SK-N-SH treated with all-trans-retinoic acid at 6 μM for 48 hours (cell line): ENCODE results near the gene MAP3K15.

Source experiments
- ATAC-seq: fragments of 200-7000 bp; cut with Tn5 transposase; 3 replicates; pipeline ENCODE4 v1.9.1; 2020; ENCODE audit warnings: mild to moderate bottlenecking, moderate library complexity
- ARNTL ChIP-seq: fragments of 450-650 bp; formaldehyde crosslinking; IDR thresholded peaks from 2 replicates; pipeline ENCODE4 v1.5.0; 2020; ENCODE audit warnings: low read depth, mild to moderate bottlenecking, moderate library complexity, borderline replicate concordance
- BACH2 ChIP-seq: fragments of 250-450 bp; sonication (Bioruptor Pico); IDR thresholded peaks from 2 replicates; pipeline ENCODE4 v1.9.0; 2021; ENCODE audit warnings: mild to moderate bottlenecking, borderline replicate concordance
- CREB5 ChIP-seq: fragments of 250-450 bp; sonication (Bioruptor Pico); IDR thresholded peaks from 2 replicates; pipeline ENCODE4 v1.5.1; 2020; ENCODE audit warnings: low read depth, mild to moderate bottlenecking, moderate library complexity
- CSDC2 ChIP-seq: fragments of 250-450 bp; sonication (Bioruptor Pico); IDR thresholded peaks from 2 replicates; pipeline ENCODE4 v1.5.0; 2020; ENCODE audit warnings: mild to moderate bottlenecking, moderate library complexity
- CSRNP3 ChIP-seq: fragments of 250-450 bp; sonication (Bioruptor Pico); IDR thresholded peaks from 2 replicates; pipeline ENCODE4 v1.5.1; 2021; ENCODE audit warnings: mild to moderate bottlenecking, moderate library complexity
- ESRRG ChIP-seq: fragments of 250-450 bp; sonication (Bioruptor Pico); IDR thresholded peaks from 2 replicates; pipeline ENCODE4 v1.6.1; 2021; ENCODE audit warnings: mild to moderate bottlenecking
- GLIS3 ChIP-seq: fragments of 250-450 bp; sonication (Bioruptor Pico); IDR thresholded peaks from 2 replicates; pipeline ENCODE4 v1.5.0; 2020; ENCODE audit warnings: mild to moderate bottlenecking, moderate library complexity
- ISL1 ChIP-seq: fragments of 250-450 bp; sonication (Bioruptor Pico); IDR thresholded peaks from 2 replicates; pipeline ENCODE4 v2.1.2; 2022; ENCODE audit warnings: mild to moderate bottlenecking, moderate library complexity
- PPARA ChIP-seq: fragments of 250-450 bp; sonication (Bioruptor Pico); IDR thresholded peaks from 2 replicates; pipeline ENCODE4 v1.5.0; 2020; ENCODE audit warnings: mild to moderate bottlenecking, borderline replicate concordance
- RARB ChIP-seq: fragments of 250-450 bp; sonication (Bioruptor Pico); IDR thresholded peaks from 2 replicates; pipeline ENCODE4 v1.8.0; 2021; ENCODE audit warnings: mild to moderate bottlenecking, moderate library complexity
- SNAI2 ChIP-seq: fragments of 250-450 bp; sonication (Bioruptor Pico); IDR thresholded peaks from 2 replicates; pipeline ENCODE4 v1.5.0; 2020; ENCODE audit warnings: mild to moderate bottlenecking, moderate library complexity
- TCF4 ChIP-seq: fragments of 250-450 bp; sonication (Bioruptor Pico); IDR thresholded peaks from 2 replicates; pipeline ENCODE4 v1.8.0; 2021; ENCODE audit warnings: mild to moderate bottlenecking, moderate library complexity, borderline replicate concordance
- TOX ChIP-seq: fragments of 250-450 bp; sonication (Bioruptor Pico); IDR thresholded peaks from 2 replicates; pipeline ENCODE4 v1.8.0; 2021; ENCODE audit warnings: mild to moderate bottlenecking, moderate library complexity, borderline replicate concordance
- TSHZ2 ChIP-seq: fragments of 250-450 bp; sonication (Bioruptor Pico); IDR thresholded peaks from 2 replicates; pipeline ENCODE4 v1.5.0; 2020; ENCODE audit warnings: mild to moderate bottlenecking, moderate library complexity
- ZFP3 ChIP-seq: fragments of 250-450 bp; sonication (Bioruptor Pico); IDR thresholded peaks from 2 replicates; pipeline ENCODE4 v1.5.0; 2020; ENCODE audit warnings: mild to moderate bottlenecking, moderate library complexity
- ZFP30 ChIP-seq: fragments of 450-650 bp; formaldehyde crosslinking; IDR thresholded peaks from 2 replicates; pipeline ENCODE4 v1.5.0; 2022; ENCODE audit warnings: mild to moderate bottlenecking, moderate library complexity
- ZNF565 ChIP-seq: fragments of 450-650 bp; formaldehyde crosslinking; conservative IDR thresholded peaks from 2 replicates; pipeline ENCODE4 v1.5.0; 2020; ENCODE audit warnings: low read depth, mild to moderate bottlenecking, moderate library complexity
- ZNF70 ChIP-seq: fragments of 450-650 bp; formaldehyde crosslinking; IDR thresholded peaks from 2 replicates; pipeline ENCODE4 v1.5.0; 2020; ENCODE audit warnings: mild to moderate bottlenecking, moderate library complexity
- ZNF8 ChIP-seq: fragments of 450-650 bp; formaldehyde crosslinking; IDR thresholded peaks from 2 replicates; pipeline ENCODE4 v1.5.0; 2020; ENCODE audit warnings: mild to moderate bottlenecking, moderate library complexity

MAP3K15 gene

DNA sequence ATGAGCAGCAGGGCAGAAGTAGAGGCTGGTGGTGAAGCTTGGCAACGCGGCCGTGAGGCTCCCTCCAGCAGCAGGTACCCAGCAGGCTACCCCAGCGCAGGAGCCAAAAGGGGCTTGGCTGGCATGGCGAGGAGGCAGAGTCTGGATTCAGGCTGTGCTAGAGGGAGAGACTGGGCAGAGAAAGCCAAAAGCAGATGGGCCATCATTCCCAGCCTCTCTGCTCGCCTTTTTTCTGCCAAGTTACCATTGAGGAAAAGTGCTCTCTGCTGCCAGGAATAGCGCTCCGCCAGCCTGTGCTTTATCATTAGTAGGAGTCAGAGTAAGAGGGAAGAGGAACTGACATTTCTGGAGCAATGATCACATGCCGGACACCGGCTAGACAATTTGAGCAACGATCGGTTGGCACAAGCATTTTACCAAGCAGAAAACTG is 28.7 kb upstream of the MAP3K15 start:
- TF ChIP-seq ZFP3 (CRISPR knock-in tag) (no peak), ZNF70 (CRISPR knock-in tag) (no peak), GLIS3 (CRISPR knock-in tag) (no peak), ESRRG (CRISPR knock-in tag) (no peak), ZNF565 (CRISPR knock-in tag) (no peak), ZFP30 (no peak), PPARA (CRISPR knock-in tag) (no peak), TOX (CRISPR knock-in tag) (no peak)
- no peak for ATAC-seq

GRCh38 chrX:19543020-19543715 is 27.9 kb upstream of the MAP3K15 start:
- TF ChIP-seq CREB5 (CRISPR knock-in tag) (no peak), TCF4 (CRISPR knock-in tag) (no peak), BACH2 (CRISPR knock-in tag) (no peak), TSHZ2 (CRISPR knock-in tag) (no peak), PPARA (CRISPR knock-in tag) (no peak), ZNF8 (no peak), ISL1 (CRISPR knock-in tag) (no peak)
- no peak for ATAC-seq

GRCh38 chrX:19541931-19542330 is 26.6 kb upstream of the MAP3K15 start:
- TF ChIP-seq SNAI2: no peak
- TF ChIP-seq TSHZ2 (CRISPR knock-in tag): no peak
- TF ChIP-seq ARNTL (CRISPR knock-in tag): no peak
- no peak for TF ChIP-seq BACH2 (CRISPR knock-in tag)
- TF ChIP-seq TOX (CRISPR knock-in tag): no peak
- no peak for TF ChIP-seq CSRNP3 (CRISPR knock-in tag)
- TF ChIP-seq CREB5 (CRISPR knock-in tag): no peak
- no peak for TF ChIP-seq ZNF565 (CRISPR knock-in tag)
- no peak for TF ChIP-seq CSDC2
- TF ChIP-seq ESRRG (CRISPR knock-in tag): no peak
- TF ChIP-seq ZNF70 (CRISPR knock-in tag): no peak
- no peak for TF ChIP-seq RARB

More at GRCh38 chrX:19541931-19542330, 26.6 kb upstream of the MAP3K15 start:
- ATAC-seq: no peak
